NCI-H2107 treated with DMSO at 0.1 percent for 48 hours (cell line): ENCODE measurements around the gene PCCA.
A peak's percentile ranks its signal among the peaks of the same experiment; 100 is the strongest.
"Not testable (repeated sequence)": the region's sequence is repeated elsewhere in the genome, so short reads cannot be mapped to it uniquely, and the experiment has no call there.

Experiments
- DNase-seq: peaks from one replicate; lab custom pipeline; 2025; ENCODE audit not compliant: unreplicated experiment; lab: John Stamatoyannopoulos, UW

Gene PCCA

DNA sequence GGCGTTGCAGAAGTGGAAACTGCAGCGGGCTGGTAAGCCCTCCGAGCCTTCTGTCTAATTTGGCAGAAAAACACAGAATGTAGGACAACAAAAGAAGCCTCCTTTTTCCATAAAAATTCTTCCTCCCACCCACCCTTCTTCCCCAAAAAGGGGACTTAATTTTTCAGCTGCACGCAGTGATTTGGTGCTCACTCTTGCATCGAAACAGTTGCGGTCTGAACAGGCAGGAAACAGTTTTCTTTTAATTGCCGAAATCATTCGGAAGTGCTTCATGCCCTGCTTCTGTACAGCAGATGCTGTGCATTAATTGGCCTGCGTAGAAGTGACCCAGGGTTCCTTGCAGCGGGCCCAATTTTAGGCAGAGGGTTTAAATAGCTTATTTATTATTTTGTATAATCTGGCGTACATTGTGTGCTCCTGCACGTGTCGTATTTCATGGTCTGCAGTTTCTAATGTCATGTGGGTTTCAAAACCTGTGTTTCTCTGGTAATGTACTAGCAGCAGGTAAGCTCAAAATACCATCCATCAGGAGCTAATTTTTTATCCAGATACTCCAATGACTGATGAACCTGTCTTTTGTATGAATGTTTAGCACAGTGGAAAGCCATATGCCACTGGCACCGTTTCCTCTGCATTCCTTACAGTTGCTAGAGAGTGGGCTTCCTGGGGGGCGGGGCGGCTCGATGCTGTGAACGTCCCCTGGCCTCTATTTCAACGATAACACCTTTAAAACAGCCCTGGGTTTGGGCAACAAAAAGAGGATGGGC, 433.1 kb downstream of the PCCA start:
- DNase-seq = no peak

DNA sequence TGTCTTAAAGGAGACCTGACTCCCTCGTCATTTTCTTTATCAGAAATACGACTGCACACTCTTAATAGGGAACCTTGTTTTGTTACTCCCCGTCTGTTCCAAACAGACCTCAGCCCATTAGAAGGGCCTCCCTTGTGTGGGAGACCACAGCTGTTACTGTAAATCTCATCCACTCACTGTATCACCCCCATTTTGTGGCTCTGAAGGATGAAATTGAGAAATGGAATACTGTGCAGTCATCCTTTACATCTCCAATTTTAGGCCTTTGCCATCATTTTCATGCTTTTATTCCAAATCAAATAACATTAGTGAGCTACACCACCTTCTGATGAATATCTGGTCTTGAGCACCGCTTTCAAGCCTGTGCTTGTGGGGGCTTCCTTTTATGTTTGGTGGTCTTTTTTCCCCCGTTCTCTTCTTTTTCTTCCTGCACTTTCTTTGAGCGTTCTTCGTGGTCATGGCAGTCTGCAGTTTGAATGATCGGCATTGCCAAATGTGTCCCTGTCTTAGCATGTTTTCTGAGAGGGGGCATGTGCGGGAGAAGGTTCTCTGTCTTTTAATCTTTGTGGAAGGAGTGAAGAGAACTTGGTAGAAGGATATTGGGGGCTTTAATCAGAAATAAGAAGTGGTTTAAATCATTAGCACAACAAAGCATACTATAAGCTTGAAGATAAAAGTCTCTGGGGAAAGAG, 433.9 kb downstream of the PCCA start:
- DNase-seq = no peak

DNA sequence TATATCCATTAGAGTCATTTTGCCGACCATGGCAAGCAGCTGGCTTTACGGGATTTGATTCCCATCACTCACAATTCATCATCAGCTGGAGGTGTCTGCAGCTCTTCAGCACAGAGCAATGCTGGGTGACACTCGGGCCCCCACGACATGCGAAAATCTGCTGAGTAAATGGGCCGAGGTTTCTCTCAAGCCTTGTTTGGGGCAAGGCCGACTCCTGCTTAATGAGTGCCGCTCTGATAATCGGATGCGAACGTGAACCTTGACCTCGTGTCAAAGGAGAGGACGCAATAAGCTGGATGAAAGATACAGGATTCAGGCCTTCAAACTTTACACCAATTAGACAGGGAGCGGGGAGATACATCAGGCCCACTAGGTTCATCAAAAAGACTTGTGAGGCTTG, 434.5 kb downstream of the PCCA start:
- DNase-seq = no peak

DNA sequence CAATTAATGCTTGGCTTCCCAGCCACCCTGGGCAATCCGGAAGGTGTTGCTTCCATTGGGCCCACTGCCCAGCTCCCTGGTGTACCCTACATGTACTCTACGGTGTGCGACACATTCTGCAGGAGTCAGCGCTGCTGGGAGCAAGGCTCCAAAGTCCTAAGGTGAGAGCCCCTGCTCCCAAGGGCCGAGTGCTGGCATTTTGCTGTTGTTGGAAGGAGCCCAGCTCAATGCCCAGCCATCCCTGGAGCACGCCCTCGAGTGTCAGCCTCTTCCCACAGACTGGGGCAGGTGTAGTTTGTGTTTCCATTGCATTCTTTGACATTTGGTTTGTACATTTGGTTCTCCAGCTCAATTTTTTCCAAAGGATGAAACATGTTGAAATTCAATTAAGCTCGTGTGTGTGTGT, 435.1 kb downstream of the PCCA start:
- no peak for DNase-seq

DNA sequence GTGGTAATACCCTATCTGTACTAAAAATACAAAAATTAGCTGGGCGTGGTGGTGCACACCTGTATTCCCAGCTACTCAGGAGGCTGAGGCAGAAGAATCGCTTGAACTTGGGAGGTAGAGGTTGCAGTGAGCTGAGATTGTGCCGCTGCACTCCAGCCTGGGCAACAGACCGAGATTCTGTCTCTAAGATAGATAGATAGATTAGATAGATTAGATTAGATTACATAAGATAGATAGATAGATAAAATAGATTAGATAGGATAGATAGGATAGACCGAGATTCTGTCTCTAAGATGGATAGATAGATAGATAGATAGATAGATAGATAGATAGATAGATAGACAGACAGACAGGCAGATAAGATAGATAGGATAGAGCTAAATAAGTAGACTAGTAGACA, 435.8 kb downstream of the PCCA start:
- DNase-seq = not testable (repeated sequence)

DNA sequence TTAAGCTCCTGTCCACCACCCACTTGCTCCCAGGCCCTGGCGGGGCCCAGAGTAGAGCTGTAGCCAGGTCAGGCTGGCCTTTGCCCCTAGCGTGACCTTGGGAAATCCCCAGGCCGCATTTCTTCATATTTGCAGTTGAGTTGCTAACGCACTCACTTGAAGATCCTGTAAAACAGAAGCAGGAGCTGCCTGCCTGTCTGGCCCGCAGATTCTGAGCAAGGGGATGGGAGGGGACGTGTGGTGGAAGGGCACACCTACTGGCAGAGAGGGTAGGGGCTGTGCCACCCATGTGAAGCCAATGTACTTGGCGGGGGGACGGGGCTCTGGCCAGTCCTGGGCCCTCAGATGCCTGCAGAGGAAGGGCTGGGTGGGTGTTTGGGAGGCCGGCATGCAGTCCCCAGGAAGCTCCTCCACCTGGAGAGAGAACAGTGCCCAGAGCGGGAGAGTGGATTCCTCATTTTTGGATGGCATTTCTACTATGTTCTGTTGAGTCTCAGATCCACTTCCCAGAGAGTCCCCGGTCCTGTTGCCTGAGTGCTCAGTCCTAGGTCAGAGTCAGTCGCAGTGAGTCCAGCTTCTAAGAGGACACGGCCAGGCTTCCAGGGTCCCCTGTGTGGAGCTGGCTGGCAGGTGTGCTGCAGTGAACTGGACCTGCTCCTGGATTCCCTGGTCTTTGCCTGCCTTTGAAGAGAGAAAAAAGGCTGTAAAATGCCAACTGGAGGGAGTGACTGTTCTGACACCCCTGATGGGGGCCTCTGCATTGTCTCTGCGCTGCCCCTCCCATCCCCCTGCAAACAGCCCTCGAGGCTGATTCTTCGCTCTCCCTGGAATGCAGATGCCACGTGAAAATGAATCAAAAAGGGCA, 436.8 kb downstream of the PCCA start:
- DNase-seq = no peak

DNA sequence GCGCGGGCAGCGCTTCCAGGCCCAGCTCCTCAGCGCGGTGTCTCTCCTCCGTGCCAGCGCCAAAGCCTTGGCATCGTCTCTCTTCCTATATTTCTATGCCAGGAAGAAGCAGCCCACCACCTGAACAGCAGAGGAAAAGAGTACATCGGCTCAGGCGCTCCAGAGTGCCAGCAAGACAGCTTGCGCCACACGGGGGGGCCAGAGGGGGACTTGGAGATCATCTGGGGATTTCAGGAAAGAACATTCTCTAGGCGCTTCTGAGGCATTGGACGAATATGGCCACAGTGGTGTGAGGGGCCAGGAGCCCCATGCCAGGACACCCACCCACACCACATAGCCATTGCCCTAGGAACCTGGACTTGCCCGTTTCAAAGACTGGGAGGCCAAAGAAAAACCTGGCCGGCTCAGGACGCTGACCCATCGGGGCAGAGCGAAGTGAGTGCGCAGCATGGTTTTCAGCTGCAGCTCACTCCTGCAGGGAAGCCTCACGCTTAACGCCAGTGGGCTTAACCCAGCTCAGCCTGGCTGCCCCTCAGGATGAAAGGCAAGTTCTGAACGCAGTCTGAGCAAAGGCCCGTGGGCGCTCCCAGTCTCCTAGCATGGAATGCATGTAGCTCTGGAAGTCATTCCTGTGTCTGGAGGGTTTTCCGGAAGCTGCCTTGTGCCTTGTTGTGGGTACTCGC, 437.6 kb downstream of the PCCA start:
- no peak for DNase-seq

DNA sequence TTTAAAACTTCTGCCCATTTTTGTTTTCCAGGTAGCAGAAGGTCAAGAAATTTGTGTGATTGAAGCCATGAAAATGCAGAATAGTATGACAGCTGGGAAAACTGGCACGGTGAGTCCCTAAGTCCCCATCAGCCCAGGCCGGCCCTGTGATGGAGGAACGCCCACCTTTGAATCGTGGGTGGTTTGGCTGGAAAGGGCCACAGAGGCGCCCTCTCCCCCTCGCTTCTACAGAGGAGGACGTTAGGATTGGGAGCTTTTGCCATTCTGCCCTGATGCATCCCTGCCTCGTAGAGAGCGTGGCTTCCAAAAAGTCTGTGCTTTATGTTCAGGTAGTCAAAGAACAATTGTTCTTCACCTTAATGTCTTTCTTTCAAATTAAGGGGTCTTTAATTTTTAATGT, 438.8 kb downstream of the PCCA start:
- no peak for DNase-seq

DNA sequence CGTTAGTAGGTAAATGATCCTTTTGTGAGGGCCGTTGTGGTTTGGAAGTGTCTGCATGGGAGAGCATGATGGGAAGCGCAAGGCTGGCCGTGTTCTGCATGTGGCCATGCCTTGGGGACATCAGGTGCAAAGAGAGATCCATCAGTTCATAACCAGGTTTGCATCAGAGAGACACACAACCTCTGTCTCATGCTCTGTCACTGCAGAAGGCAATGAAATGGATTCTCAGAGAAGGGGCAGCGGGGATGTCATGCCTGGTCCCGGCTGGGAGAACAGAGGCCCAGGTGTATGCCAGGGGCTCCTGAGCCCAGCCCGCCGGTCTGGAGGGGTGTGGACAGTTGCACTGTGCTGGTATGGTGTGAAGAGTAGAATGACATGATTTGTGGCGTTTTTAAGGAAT, 439.5 kb downstream of the PCCA start:
- no peak for DNase-seq

DNA sequence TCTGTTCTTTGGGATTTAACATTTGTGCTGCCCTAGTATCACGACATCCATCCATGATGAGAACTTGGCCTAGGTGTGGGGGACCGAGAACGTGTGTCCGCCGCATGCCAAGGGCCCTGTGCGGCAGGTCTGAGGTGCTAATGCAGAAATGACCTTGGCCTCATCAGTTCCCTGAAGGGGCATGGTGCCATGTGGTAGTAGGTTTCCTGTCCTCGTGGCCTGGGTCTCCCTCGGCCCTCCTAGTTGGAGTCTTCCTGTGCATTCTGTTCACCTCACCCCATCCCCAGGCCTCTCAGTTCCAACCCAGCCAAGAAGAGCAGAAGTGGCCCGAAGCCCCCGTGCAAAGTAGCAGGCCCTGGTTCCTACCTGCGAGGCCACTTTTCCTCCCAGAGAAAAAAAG, 439.9 kb downstream of the PCCA start:
- DNase-seq = no peak

DNA sequence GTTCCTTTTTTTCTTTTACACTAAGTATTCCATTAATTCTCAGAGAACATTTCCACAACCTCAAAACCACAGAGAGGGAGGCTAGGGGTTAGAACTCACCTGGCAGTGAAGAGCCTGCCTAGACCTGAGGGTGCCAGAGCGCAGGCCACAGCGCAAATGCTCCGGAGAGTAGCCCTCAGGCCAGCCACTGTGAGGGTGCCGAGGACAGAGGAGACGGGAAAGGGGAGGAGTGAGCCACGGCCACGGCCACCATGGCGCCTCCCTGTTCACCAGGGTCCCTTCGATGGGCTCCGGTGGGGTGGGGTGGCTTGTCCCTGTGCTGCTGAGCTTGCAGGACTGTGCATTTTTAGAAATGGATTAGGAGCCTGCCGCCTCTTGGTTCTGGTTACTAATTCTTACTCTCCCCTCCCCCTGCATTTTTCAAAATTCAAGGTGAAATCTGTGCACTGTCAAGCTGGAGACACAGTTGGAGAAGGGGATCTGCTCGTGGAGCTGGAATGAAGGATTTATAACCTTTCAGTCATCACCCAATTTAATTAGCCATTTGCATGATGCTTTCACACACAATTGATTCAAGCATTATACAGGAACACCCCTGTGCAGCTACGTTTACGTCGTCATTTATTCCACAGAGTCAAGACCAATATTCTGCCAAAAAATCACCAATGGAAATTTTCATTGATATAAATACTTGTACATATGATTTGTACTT, 440.9 kb downstream of the PCCA start:
- DNase-seq = no peak

DNA sequence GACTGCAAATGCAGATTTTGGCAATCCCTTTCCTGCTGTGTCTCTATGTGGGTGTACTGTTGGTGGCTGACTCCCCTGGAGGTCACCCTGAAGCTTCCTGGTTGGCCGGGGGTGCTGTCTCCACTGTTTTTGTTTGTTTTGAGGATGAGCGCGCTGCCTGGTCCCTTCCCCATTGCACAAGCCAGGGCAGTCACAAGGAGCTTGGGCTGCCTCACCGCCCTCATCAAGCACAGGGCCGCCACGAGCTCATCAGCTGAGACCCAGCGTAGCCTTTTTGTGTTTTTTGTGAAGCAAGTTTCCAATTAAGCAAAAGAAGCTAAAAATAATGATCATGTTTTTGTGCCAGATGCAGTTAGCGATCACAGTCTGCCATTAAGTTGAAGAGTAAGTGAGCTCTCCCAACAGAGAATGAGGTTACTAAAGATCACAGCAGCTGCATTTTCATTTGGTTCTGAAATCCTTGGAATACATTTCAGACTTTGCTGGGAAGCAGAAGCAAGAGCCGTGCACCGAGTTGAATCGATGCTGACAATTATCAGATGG, 441.8 kb downstream of the PCCA start:
- no peak for DNase-seq

DNA sequence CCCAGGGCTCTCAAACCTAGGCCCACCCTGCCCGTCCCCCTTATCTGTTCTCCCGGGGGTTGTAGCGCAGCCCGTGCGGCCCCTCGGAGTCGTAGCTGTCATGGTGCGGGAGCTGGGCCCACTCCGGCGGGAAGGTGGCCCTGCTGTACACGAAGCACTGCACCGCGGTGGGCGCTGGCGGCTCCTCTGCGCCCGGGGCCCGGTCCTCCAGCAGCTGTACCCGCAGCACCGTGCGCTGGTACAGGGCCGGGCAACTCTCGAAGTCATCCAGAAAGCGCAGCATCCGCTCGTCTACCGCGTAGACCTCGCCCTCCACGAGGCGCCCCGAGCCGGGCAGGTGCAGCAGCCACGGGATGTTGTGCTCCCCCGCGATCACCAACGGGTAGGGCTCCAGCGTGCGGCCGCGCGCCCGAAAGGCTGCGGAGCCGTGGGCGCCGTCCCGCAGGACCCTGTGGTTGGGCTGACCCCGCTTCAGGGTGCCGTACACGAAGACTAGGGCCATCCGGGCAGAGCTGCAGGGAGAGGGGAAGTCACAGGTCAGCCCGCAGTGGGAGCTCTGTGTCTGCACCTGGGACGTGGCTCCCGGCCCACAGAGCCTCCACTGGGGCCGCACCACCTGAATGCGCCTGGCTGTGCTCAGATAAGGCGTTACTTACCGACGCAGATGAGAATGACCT, 443.3 kb downstream of the PCCA start:
- DNase-seq = no peak

DNA sequence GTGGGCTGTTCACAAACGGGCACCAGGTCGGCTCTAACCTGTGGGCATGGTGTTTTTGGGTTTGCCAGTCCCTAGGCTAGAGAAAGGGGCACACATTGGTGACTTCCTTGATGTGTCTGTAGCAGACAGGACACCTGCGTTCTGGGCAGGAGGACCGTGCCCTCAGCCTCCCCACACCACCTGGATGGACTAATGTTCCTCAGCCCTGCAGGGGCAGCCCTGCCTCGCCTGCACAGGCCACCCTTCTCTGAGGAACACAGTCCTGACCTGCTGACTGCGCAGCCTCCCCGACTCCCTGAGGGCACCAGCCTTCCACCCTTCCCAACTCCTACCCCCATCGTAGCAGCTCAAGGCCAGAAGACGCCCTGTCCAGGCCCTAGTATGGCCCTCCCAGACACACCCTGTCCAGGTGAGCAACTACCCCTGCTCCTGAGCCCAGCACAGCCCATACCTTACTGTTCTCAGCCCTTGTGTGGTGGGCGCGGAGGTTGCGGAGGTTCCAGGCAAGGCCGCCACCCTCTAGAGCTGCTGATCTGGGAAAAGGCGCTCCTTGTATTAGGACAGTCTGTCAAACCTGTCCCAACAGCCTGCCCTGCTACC, 444.0 kb downstream of the PCCA start:
- no peak for DNase-seq

DNA sequence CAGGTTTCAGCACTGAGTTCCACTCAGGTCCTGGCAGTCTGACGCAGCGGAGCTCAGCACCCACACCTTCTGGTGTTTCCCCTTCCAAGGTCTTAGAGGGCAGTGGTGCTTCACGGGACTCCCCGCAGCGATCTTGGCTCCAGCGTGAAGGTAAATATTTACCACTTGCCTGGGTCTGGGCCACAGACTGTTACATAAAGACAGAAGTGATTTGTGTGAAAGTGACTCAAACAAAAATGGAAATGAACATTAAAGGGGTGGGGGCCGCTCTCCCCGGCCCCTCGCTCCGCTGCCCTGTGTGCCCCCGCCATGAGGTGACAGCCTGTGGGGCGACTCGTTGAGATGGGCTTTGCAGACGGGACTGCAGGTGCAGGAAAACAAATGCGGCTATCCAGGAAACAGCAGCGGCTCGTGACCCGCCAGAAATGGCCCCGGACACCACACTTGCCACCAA, 444.7 kb downstream of the PCCA start:
- no peak for DNase-seq

DNA sequence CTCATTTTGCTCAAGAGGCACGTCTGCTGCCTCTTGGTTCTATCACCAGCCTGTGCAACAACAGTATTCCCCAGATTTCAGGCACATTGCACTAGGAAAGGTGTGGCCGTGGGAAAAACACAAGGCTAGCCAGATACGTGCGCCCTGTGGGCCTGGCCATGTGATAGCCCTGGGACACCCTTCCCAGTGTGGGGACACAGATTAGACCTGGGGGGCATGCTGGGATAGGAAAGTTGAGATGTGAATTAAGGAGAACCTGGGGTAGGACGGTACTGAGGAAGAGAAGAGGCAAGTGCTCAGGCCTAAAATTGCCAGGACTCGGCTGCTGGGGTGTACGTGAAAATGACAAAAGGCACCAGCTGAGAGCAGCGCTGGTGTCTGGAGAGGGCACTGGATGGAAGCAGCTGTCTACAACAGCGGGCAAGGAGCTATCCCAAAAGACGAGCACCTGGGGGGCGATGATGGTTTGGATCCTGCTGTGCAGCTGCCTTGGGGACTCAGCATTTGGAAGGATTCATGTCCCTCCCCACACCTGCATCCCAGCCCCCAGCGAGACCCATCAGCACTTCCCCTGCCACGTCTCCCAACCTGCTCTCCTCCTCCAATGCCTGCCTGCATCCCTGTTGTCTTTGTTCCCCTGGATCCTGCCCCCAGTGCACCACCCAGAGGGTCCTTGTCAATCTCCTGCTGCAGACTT, 445.4 kb downstream of the PCCA start:
- DNase-seq = peak; percentile 51

DNA sequence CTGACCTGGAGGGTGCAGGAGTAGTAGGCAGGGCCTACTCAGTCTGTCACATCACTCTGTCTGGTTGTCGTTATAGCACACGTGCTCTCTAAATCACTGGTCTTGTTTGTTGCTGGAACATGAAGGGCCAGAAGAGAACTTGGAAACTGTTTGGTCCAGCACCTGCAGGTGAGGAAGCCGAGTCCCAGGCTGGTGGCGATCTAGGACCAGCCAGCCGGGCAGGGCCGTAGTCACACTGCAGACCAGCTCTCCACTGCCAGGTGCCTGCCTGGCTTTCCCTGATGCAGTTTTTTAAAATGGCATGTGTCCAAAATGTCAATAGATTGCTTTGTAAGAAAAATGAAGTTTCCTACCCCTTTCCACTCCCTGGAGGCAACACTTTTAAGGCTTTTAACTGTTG, 446.0 kb downstream of the PCCA start:
- DNase-seq = no peak

DNA sequence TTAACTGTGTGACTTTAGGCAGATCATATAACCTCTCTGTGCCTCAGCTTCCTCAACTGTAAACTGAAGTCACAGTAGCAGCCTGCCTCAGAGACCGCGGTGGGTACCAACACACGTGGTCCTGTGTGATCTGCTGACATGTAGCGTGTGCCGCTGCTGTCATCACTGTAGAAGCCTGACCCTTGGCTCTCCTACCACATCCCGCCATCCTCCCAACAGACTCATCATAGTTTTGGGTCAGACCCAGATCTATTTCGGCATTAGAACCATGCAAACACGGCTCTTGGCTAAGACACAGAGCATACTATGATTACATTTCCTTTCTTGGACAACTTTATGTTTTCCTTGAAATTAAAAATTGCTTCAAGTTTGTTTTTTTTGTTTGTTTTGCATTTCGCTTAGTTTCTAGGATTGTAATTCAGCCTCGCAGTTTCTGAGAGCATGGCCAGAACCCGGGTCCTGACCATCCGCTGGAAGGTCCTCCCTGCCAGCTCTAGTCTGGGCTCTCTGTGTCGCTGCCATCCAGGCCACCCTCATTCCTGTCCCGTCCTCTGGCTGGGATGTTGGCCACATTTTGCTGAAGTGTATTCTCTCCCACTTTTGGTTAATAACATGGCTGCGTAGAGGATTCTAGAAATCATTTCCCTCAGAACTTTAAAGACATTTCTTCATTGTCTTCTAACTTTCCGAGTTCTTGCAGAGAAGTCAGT, 446.7 kb downstream of the PCCA start:
- DNase-seq = no peak
